Vagina (tissue), 2 donors: ENCODE data around the gene PSMF1. TPM values are rescaled to one million over a fixed set of nuclear protein-coding genes. Genes with fewer than 3 reads are reported as not detected.

Source experiments
- DNase-seq, 2 donors: peaks; one replicate each; pipeline ENCODE4 v3.0.0-alpha.2; 2017; ENCODE audit errors: extremely low spot score in 2 of 2
- H3K27ac ChIP-seq: fragments of 200-600 bp; sonication (generic); one replicate; pipeline ENCODE4 v1.5.1; 2019
- H3K27me3 ChIP-seq: fragments of 200-600 bp; sonication (generic); one replicate; pipeline ENCODE4 v1.5.1; 2019
- H3K36me3 ChIP-seq, 2 donors: fragments of 200-600 bp; sonication (generic); one replicate each; pipeline ENCODE4 v1.5.1; 2017 to 2019
- H3K4me1 ChIP-seq: fragments of 200-600 bp; sonication (generic); one replicate; pipeline ENCODE4 v1.5.1; 2019
- H3K4me3 ChIP-seq, 2 donors: fragments of 200-600 bp; sonication (generic); 1 replicate in 1 of 2; 2 replicates in 1 of 2; pipeline ENCODE4 v1.5.1; 2016 to 2019
- H3K9me3 ChIP-seq: fragments of 200-600 bp; sonication (generic); one replicate; pipeline ENCODE4 v1.5.1; 2019
- POLR2A ChIP-seq, 2 donors: fragments of 450-650 bp; IDR thresholded peaks; one replicate each; pipeline ENCODE4 v1.6.1; 2017; ENCODE audit warnings: antibody characterized with exemption in 2 of 2, mild to moderate bottlenecking in 2 of 2, moderate library complexity in 2 of 2
- POLR2AphosphoS5 ChIP-seq, 2 donors: sonication (generic); formaldehyde crosslinking; IDR thresholded peaks; one replicate each; pipeline ENCODE4 v1.9.0; 2017; ENCODE audit warnings: antibody characterized with exemption in 2 of 2, mild to moderate bottlenecking in 2 of 2, low read depth in 1 of 2; ENCODE audit not compliant: insufficient read depth in 1 of 2
- intact Hi-C: fragments of 100-400 bp; cut with DNase I; formaldehyde crosslinking; loops from one replicate; pipeline ENCODE4 v1.15.1; 2023
- total RNA-seq: library from RNA; depleted of rRNA; stranded (reverse); fragments of >200 nt; gene quantifications from one replicate; pipeline ENCODE4 v1.2.3, GENCODE V29; 2016
- TF ChIP-seq, protein P1 (sequence below), 3 experiments: fragments of 450-650 bp in 2 of 3; fragments of 200-600 bp in 1 of 3; sonication (generic) in 1 of 3; IDR thresholded peaks; one replicate each; pipeline ENCODE4 v1.5.1; 2017 to 2019; ENCODE audit warnings: antibody characterized with exemption in 3 of 3, mild to moderate bottlenecking in 2 of 3, moderate library complexity in 2 of 3

PSMF1 gene
- total RNA-seq, 1 donor from 2014 or later, result 52.8 TPM

DNA sequence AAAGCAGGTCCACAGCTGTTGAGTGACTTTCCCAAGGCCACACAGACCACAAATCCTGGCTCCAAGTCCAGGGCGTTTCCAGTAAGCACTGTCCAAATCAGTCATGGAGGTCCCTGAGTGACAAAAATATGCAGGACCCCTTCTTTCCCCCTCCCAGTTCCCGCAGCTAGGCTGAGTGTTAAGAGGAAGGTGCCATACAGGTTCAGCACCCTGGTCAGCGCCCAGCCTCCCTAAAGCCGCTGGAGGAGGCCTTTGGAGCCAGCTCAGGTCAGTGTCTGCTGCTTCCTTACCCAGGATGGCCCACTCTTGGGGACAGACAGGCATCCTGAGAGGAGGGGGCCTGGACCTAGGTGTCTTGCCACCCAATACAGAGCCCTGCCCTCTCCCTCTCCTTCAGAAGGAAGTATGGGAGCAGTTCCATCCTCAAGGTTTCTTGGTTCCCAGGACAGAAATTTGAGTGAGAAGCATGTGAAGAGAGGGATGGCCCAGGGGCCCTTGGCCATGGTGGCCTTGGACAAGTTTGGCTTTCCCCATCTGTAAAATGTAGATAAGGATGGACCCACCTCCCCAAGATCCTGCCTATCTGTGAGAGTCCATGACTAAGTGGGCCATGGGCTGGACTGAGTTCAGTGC lies 53.2 kb downstream of the PSMF1 start:
- DNase-seq, result no peak
- Histone ChIP-seq H3K27me3 (no peaks in the 10 kb centered on the region), H3K4me1 (no peaks in the 10 kb centered on the region), H3K36me3 (peaks cover 0 to 46% of the 10 kb centered on the region in 2 donors), H3K4me3 (no peak overlapping the region), H3K9me3 (no peaks in the 10 kb centered on the region), H3K27ac (no peak overlapping the region)
- intact Hi-C loops, result no loop called here
- TF ChIP-seq POLR2AphosphoS5 (IDR thresholded peaks at IDR 0.05; ENCODE audit: insufficient read depth in 1 of 2, low read depth in 1 of 2), result no peak
- TF ChIP-seq, protein P1, sequence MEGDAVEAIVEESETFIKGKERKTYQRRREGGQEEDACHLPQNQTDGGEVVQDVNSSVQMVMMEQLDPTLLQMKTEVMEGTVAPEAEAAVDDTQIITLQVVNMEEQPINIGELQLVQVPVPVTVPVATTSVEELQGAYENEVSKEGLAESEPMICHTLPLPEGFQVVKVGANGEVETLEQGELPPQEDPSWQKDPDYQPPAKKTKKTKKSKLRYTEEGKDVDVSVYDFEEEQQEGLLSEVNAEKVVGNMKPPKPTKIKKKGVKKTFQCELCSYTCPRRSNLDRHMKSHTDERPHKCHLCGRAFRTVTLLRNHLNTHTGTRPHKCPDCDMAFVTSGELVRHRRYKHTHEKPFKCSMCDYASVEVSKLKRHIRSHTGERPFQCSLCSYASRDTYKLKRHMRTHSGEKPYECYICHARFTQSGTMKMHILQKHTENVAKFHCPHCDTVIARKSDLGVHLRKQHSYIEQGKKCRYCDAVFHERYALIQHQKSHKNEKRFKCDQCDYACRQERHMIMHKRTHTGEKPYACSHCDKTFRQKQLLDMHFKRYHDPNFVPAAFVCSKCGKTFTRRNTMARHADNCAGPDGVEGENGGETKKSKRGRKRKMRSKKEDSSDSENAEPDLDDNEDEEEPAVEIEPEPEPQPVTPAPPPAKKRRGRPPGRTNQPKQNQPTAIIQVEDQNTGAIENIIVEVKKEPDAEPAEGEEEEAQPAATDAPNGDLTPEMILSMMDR (IDR thresholded peaks at IDR 0.05), result no peak
- no peak for TF ChIP-seq POLR2A (IDR thresholded peaks at IDR 0.05)

DNA sequence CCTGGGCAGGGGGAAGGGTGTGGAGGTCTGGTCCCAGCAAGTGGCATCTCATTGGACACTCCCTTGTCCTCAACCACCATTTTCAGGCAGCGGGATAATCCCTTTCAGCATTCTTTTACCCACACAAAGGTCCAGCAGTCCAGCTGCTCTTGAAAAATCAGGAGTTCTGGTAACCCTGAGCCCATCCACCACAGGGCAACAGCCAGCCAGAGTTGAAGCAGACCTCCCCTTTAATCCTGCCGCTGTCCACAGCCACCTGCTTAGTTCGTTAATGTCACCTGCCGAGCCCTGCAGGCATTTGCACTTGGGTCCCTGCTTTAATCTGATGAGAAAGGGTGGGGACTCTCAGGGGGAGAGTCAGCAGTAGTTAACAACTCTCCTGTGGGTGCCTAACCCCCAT lies 55.3 kb downstream of the PSMF1 start:
- no peaks in the 10 kb centered on the region for H3K9me3 ChIP-seq
- TF ChIP-seq POLR2A (IDR thresholded peaks at IDR 0.05) (no peak), POLR2AphosphoS5 (IDR thresholded peaks at IDR 0.05; ENCODE audit: insufficient read depth in 1 of 2, low read depth in 1 of 2) (no peak)
- TF ChIP-seq, protein P1 (IDR thresholded peaks at IDR 0.05), result no peak
- H3K27me3 ChIP-seq, result no peaks in the 10 kb centered on the region
- H3K4me1 ChIP-seq, result no peaks in the 10 kb centered on the region
- DNase-seq, result no peak
- no peak overlapping the region for H3K4me3 ChIP-seq
- intact Hi-C loops, result no loop called here
- peaks cover 0 to 28% of the 10 kb centered on the region in 2 donors for H3K36me3 ChIP-seq
- no peak overlapping the region for H3K27ac ChIP-seq

DNA sequence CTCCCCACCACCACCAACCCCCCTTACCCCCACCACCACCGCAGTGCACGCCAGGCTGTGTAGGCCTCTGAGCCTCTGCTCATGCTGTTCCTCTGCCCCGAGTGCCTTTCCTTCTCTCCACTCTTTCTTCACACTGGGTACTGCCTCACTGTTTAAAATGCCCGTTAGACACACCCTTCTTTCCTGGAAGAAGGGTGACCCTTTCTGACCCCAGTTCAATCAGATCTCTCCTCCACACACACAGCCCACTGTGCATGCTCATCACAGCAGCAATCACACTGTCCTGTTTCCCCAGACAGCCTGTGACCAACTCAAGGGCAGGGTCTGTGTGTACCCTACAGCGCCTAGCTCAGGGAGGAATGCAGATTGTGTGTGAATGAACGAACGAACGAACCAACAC lies 56.4 kb downstream of the PSMF1 start:
- H3K9me3 ChIP-seq, result no peaks in the 10 kb centered on the region
- DNase-seq, result no peak
- H3K27me3 ChIP-seq, result no peaks in the 10 kb centered on the region
- peaks cover 0 to 17% of the 10 kb centered on the region in 2 donors for H3K36me3 ChIP-seq
- intact Hi-C loops, result no loop called here
- H3K4me1 ChIP-seq, result no peaks in the 10 kb centered on the region
- TF ChIP-seq POLR2AphosphoS5 (IDR thresholded peaks at IDR 0.05; ENCODE audit: insufficient read depth in 1 of 2, low read depth in 1 of 2) (no peak), POLR2A (IDR thresholded peaks at IDR 0.05) (no peak)
- TF ChIP-seq, protein P1 (IDR thresholded peaks at IDR 0.05), result no peak
- no peak overlapping the region for H3K27ac ChIP-seq
- no peak overlapping the region for H3K4me3 ChIP-seq

DNA sequence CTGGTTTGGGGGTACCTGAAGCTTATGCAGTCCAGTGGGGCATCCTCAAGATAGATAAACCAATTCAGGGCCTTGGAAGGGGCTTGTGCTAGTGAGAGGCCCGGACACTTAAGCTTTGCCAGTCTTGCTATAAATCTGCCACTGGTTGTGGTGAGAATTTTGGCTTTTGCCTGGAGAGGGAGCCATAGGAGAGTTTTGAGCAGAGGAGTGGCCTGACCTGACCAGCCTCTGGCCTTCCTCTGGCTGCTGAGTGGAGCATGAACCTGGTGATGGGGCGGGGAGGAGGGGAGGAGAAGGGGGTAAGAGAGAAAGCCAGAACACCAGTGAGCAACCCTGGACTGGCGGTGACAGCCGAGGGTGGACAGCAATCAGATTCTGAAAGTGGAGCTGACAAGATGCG lies 59.3 kb downstream of the PSMF1 start:
- no peak overlapping the region for H3K27ac ChIP-seq
- TF ChIP-seq, protein P1 (IDR thresholded peaks at IDR 0.05), result no peak
- H3K4me1 ChIP-seq, result no peaks in the 10 kb centered on the region
- no peak for DNase-seq
- no peaks in the 10 kb centered on the region for H3K36me3 ChIP-seq
- no peaks in the 10 kb centered on the region for H3K9me3 ChIP-seq
- intact Hi-C loops, result no loop called here
- no peak overlapping the region for H3K4me3 ChIP-seq
- no peaks in the 10 kb centered on the region for H3K27me3 ChIP-seq

DNA sequence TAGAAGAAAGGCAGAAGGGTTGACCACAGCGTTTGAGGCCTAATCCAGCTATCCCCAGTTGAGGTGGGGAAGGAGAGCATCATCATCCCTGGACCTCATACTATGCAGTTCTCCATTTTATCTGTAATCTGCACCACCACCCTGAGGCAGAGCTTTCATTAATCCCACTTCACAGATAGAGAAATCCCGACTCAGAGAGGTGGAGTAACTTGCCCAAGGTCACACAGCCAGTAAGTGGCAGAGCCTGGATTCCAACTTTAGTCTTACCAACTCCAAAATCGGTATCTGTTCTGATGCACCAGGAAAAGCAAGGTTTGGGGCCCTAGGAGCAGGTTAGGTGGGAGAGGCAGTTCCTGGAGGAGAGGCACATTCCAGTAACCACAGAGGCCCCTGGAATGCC lies 59.7 kb downstream of the PSMF1 start:
- Histone ChIP-seq H3K4me3 (no peak overlapping the region), H3K27me3 (no peaks in the 10 kb centered on the region), H3K9me3 (no peaks in the 10 kb centered on the region), H3K4me1 (no peaks in the 10 kb centered on the region), H3K27ac (no peak overlapping the region), H3K36me3 (no peaks in the 10 kb centered on the region)
- no peak for TF ChIP-seq POLR2AphosphoS5 (IDR thresholded peaks at IDR 0.05; ENCODE audit: insufficient read depth in 1 of 2, low read depth in 1 of 2)
- no peak for TF ChIP-seq POLR2A (IDR thresholded peaks at IDR 0.05)
- TF ChIP-seq, protein P1 (IDR thresholded peaks at IDR 0.05), result no peak
- intact Hi-C loops, result no loop called here
- DNase-seq, result no peak
